ENCODE measurements around the gene PDLIM5.

The PDLIM5 gene

GRCh38 chr4:94457692-94458106 is 6.0 kb downstream of the PDLIM5 start:
- Mint-ChIP-seq H3K9me3 (no peaks in the 10 kb centered on the region), H3K4me3 (peak overlapping the region; percentile 72), H3K4me1 (peaks cover 86% of the 10 kb centered on the region), H3K27me3 (ENCODE audit: low read depth, poor library complexity) (no peaks in the 10 kb centered on the region), H3K27ac (peak overlapping the region; percentile 68), H3K36me3 (ENCODE audit: low read depth) (peaks cover 38% of the 10 kb centered on the region)
- DNase-seq: peak; percentile 56
- TF ChIP-seq, protein P1, sequence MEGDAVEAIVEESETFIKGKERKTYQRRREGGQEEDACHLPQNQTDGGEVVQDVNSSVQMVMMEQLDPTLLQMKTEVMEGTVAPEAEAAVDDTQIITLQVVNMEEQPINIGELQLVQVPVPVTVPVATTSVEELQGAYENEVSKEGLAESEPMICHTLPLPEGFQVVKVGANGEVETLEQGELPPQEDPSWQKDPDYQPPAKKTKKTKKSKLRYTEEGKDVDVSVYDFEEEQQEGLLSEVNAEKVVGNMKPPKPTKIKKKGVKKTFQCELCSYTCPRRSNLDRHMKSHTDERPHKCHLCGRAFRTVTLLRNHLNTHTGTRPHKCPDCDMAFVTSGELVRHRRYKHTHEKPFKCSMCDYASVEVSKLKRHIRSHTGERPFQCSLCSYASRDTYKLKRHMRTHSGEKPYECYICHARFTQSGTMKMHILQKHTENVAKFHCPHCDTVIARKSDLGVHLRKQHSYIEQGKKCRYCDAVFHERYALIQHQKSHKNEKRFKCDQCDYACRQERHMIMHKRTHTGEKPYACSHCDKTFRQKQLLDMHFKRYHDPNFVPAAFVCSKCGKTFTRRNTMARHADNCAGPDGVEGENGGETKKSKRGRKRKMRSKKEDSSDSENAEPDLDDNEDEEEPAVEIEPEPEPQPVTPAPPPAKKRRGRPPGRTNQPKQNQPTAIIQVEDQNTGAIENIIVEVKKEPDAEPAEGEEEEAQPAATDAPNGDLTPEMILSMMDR (IDR thresholded peaks at IDR 0.05): no peak

GRCh38 chr4:94458682-94459081 is 6.9 kb downstream of the PDLIM5 start:
- Mint-ChIP-seq H3K9me3 (no peaks in the 10 kb centered on the region), H3K36me3 (ENCODE audit: low read depth) (peaks cover 43% of the 10 kb centered on the region), H3K4me1 (peaks cover 84% of the 10 kb centered on the region), H3K27ac (peak overlapping the region; percentile 94), H3K4me3 (peak overlapping the region; percentile 64), H3K27me3 (ENCODE audit: low read depth, poor library complexity) (no peaks in the 10 kb centered on the region)
- DNase-seq: no peak
- TF ChIP-seq, protein P1 (IDR thresholded peaks at IDR 0.05): no peak

DNA sequence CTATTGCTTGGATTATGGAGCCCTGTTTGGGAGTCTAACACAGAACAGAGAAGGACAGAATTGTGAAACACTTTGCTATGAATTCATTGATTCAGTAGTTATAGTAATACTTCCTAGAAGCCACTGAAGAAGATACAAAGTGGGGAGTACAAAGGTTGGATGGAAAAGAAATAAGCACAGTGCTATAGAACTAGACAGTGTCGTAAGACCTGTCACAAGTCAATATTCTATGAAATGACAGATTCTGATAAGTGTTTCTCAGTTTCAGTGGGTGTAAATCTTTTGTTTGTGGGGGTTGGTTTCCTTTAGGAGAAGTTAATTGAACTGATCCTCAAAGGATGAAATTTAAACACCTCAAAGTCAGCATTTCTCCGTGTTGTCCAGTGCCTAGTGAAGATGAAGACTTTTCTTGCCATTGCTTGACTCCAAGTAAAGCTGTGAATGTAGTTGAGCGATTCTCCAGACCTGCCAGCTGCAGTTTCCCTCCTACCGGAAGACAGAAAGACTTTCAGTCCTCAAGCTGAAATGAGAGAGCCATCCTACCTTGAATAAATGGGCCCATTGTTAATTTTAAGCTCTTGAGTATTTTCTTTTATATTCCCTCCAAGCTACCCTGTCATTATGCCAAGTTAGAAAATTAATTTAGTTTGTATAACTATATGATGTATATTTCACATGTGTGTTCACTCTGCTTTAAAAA is 7.9 kb downstream of the PDLIM5 start:
- Mint-ChIP-seq H3K27me3 (ENCODE audit: low read depth, poor library complexity) (no peaks in the 10 kb centered on the region), H3K4me3 (peak overlapping the region; percentile 64), H3K27ac (peak overlapping the region; percentile 94), H3K4me1 (peaks cover 81% of the 10 kb centered on the region), H3K9me3 (no peaks in the 10 kb centered on the region), H3K36me3 (ENCODE audit: low read depth) (peaks cover 43% of the 10 kb centered on the region)
- TF ChIP-seq, protein P1 (IDR thresholded peaks at IDR 0.05): no peak
- no peak for DNase-seq

GRCh38 chr4:94461506-94461905 is 9.8 kb downstream of the PDLIM5 start:
- TF ChIP-seq, protein P1 (IDR thresholded peaks at IDR 0.05): no peak
- peak overlapping the region; percentile 2 for H3K27ac Mint-ChIP-seq
- no peak for DNase-seq
- H3K4me1 Mint-ChIP-seq: peaks cover 70% of the 10 kb centered on the region
- no peaks in the 10 kb centered on the region for H3K9me3 Mint-ChIP-seq
- H3K27me3 Mint-ChIP-seq (ENCODE audit: low read depth, poor library complexity): no peaks in the 10 kb centered on the region
- H3K36me3 Mint-ChIP-seq (ENCODE audit: low read depth): peaks cover 39% of the 10 kb centered on the region
- no peak overlapping the region for H3K4me3 Mint-ChIP-seq

GRCh38 chr4:94462572-94462971 is 10.8 kb downstream of the PDLIM5 start:
- peaks cover 68% of the 10 kb centered on the region for H3K4me1 Mint-ChIP-seq
- no peaks in the 10 kb centered on the region for H3K27me3 Mint-ChIP-seq (ENCODE audit: low read depth, poor library complexity)
- H3K27ac Mint-ChIP-seq: no peak overlapping the region
- no peak for DNase-seq
- H3K9me3 Mint-ChIP-seq: peaks cover 2% of the 10 kb centered on the region
- TF ChIP-seq, protein P1 (IDR thresholded peaks at IDR 0.05): no peak
- peaks cover 48% of the 10 kb centered on the region for H3K36me3 Mint-ChIP-seq (ENCODE audit: low read depth)
- H3K4me3 Mint-ChIP-seq: no peak overlapping the region

DNA sequence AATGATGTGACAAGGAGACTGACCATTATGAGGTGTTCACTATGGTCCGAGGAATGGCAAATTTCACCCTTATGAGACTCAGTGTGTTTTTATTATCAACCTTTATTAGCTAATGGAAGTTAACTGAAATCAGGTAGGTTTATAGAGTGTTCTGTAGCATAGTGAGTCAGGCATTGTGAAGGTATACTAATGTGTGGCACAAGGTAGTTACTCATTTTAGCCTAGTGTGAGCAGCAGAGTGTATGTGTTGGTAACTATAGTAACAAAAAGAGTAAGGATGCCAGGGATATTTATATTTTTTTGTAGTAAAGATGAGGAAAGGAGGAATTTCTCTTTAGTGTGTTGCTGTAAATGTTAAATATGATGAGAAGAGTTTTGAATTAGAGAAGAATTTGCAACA is 12.0 kb downstream of the PDLIM5 start:
- Mint-ChIP-seq H3K4me3 (no peak overlapping the region), H3K9me3 (peaks cover 10% of the 10 kb centered on the region), H3K27me3 (ENCODE audit: low read depth, poor library complexity) (no peaks in the 10 kb centered on the region), H3K27ac (peak overlapping the region; percentile 18), H3K36me3 (ENCODE audit: low read depth) (peaks cover 60% of the 10 kb centered on the region), H3K4me1 (peaks cover 56% of the 10 kb centered on the region)
- TF ChIP-seq, protein P1 (IDR thresholded peaks at IDR 0.05): no peak
- DNase-seq: no peak

Measured in nephron progenitor cell (in vitro differentiated cells).